Neuron (in vitro differentiated cells): ENCODE data around the gene SULT1C3.
A peak's percentile ranks its signal among the peaks of the same experiment; 100 is the strongest.

Experiments used
- H2AFZ ChIP-seq: one replicate; pipeline ENCODE4 v1.6.1; 2013; ENCODE audit warnings: low read depth, mild to moderate bottlenecking, inconsistent platforms, low read length, moderate library complexity
- H3K27me3 ChIP-seq: one replicate; pipeline ENCODE4 v1.6.1; 2013; ENCODE audit warnings: low read length; ENCODE audit not compliant: insufficient read depth
- H3K36me3 ChIP-seq: one replicate; pipeline ENCODE4 v1.6.1; 2013; ENCODE audit warnings: low read length; ENCODE audit not compliant: insufficient read depth
- H3K4me1 ChIP-seq: one replicate; pipeline ENCODE4 v1.6.1; 2013; ENCODE audit warnings: low read length; ENCODE audit not compliant: insufficient read depth
- H3K4me3 ChIP-seq: 2 replicates; pipeline ENCODE4 v1.5.1; 2013; ENCODE audit warnings: mild to moderate bottlenecking, low read length, moderate library complexity
- H3K9me3 ChIP-seq: one replicate; pipeline ENCODE4 v1.6.1; 2013; ENCODE audit warnings: low read length

SULT1C3 gene

DNA sequence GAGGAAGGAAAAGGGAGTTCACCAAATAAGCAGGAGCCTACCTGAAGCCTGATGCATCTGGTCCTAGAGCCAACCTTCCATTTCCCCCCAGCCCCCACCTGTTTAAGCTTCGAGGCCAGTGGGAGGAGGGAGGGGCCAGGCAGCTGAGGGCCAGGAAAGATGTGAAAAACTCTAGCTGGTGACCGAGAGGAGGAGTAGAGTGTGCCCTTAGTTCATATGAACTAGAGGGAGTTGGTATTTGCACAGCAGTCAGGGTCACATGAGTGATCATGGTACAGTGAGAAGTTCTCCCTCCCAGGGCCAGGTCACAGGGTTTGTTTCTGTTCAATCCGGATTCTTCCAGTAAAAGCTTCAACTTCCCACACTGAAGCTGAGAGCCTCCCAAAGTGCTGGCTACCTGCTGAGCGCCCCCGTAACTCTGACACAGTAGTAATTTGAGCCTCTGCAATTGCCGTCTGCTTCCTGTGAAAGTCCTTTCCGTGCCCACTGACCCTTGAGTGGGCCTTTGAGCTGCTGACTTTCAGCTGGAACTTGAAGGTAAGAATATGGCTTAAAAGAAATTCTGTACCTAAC lies 48.9 kb downstream of the SULT1C3 start, which contains the start of gene SULT1C2:
Gene SULT1C2 (plus strand): TSS at position 362 of the 573 bp plus-strand sequence. CDS start 4,773 bp downstream, outside the sequence.
- Histone ChIP-seq H3K36me3 (no peaks in the 10 kb centered on the region), H3K4me1 (peaks cover 12% of the 10 kb centered on the region), H3K4me3 (peak within 1 kb of the TSS; percentile 23), H3K9me3 (peaks cover 3% of the 10 kb centered on the region), H2AFZ (peak within 1 kb of the TSS; percentile 3), H3K27me3 (no peaks in the 10 kb centered on the region)

DNA sequence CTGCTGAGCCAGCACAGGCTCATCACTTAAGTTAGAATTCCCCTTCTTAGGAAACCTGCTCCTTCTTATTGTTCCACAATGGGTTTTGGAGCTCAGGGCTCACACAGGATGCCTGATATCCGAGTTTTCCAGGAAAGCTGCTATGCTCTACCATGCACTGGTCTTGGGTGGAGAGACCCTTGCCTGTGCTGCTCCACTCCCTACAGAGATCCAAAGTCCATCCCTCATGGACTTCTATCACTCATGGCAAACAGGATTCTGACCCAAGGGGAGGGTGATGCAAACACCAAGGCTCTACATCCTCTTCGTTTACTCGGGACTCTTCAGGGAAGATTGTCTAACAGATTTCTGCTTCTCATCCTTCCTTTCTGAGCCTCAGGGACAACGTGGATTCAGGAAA lies 54.1 kb downstream of the SULT1C3 start:
- H3K9me3 ChIP-seq, result peaks cover 3% of the 10 kb centered on the region
- H3K27me3 ChIP-seq, result no peaks in the 10 kb centered on the region
- peaks cover 1% of the 10 kb centered on the region for H3K4me1 ChIP-seq
- no peak overlapping the region for H3K4me3 ChIP-seq
- no peak overlapping the region for H2AFZ ChIP-seq
- no peaks in the 10 kb centered on the region for H3K36me3 ChIP-seq

DNA sequence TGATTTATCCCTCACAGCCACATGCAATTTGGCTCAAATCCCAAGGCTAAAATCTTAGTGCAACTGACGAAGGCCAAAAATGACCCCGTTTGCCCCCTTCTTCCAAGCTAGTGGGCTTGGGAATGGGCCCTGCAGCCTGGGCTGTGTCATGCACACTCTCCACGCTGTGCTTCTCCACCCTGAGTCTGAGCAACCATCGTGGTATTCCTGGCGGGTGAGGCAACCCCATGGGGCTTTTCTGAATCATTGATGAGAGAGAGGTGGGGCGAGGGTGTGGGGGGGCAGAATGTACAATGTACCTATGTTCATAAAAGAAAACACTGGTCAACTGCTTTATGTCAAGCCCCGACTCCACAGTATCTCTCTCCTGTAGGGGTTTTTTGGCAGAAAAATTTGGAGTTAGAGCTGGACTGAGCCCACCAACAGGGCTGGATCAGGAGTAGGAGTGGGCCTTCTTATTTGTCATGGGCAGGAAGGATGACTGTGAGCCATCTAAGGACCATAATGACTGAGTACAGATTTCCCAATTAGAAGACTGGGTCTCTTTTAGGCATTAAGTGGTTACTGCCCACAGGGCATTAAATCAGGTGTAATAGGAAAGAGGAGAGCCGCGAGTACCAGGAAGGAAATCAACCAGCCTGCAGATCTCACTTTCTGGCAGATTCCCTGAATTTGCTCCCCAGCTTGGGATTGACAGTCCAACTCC lies 57.8 kb downstream of the SULT1C3 start:
- Histone ChIP-seq H3K27me3 (no peaks in the 10 kb centered on the region), H3K9me3 (no peaks in the 10 kb centered on the region), H3K4me3 (no peak overlapping the region), H3K36me3 (no peaks in the 10 kb centered on the region), H2AFZ (no peak overlapping the region), H3K4me1 (no peaks in the 10 kb centered on the region)

DNA sequence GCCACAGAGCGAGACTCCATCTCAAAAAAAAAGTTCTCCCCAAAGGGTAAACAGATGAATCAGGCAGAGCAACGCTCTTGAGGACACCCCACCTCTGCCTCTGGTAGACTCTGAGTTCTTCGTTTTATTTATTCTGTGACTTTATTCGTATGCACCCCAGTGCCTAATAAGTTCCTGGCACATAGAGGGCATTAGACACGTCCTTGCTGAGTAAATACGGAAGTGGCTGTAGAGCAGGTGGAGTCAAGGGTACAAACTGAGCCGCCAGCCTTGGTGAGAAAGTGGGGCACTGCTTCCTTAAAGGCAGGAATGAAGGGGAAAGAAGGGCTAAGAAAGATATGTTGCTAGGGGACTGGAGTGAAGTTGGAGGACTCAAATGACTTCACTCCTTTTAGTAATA lies 61.8 kb downstream of the SULT1C3 start:
- Histone ChIP-seq H3K36me3 (no peaks in the 10 kb centered on the region), H3K4me3 (no peak overlapping the region), H2AFZ (no peak overlapping the region), H3K27me3 (no peaks in the 10 kb centered on the region), H3K9me3 (no peaks in the 10 kb centered on the region), H3K4me1 (no peaks in the 10 kb centered on the region)

DNA sequence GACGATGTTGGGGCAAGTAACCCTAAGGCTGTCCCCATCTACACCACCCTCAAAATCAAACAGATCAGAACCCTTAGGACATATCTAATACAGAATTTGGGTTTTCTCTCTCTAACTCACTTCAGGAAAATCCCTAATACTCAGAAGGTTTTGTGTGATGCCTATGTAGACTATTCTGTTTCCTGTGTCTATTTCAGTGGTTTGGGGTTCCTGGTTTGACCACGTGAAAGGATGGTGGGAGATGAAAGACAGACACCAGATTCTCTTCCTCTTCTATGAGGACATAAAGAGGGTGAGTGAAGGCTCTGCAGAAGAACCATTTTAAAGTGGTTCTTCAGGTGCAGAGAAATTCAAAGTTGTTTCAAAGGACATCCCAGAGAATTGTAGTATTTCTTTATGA lies 65.2 kb downstream of the SULT1C3 start:
- Histone ChIP-seq H3K36me3 (no peaks in the 10 kb centered on the region), H3K4me3 (no peak overlapping the region), H3K9me3 (no peaks in the 10 kb centered on the region), H3K27me3 (no peaks in the 10 kb centered on the region), H2AFZ (no peak overlapping the region), H3K4me1 (no peaks in the 10 kb centered on the region)

DNA sequence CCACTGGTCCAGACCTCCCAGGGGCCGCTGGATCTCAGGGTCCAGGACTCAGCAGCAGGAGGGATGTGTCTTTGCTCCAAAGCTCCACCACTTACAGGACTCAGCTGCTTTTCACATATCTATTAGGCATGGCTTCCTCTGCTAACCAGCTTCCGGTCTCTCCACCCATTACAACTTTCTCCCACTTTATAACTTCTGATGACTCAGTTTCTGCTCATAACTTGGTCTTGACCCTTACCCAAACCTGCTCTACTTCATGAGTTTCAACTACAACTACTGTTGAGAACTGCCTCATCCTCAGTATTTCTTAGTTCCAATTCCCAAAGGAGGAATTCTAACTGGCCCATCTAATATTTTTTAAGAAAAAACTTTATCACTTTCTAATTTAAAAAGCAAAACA lies 66.1 kb downstream of the SULT1C3 start:
- Histone ChIP-seq H3K36me3 (no peaks in the 10 kb centered on the region), H3K4me1 (no peaks in the 10 kb centered on the region), H3K9me3 (no peaks in the 10 kb centered on the region), H2AFZ (no peak overlapping the region), H3K4me3 (no peak overlapping the region), H3K27me3 (no peaks in the 10 kb centered on the region)

DNA sequence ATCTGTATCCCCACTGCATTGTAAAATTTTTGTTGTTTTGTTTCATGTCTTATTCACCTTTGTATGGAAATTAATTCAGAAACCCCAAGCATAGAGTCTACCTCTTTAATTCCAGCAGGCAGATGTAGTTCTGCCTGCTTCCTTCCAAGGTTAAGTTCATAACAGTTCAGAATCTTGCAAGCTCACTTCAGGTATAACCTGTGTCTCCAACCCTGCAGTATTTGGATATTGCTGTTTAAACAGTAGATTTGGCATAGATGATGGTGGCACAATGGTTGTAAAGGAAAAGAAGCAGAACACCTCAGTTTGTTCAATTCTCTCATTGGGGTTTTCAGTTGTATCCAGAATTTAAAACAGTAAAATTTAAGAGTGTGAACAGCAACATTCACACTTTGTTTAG lies 70.1 kb downstream of the SULT1C3 start:
- Histone ChIP-seq H3K9me3 (no peaks in the 10 kb centered on the region), H3K4me3 (no peak overlapping the region), H2AFZ (no peak overlapping the region), H3K27me3 (no peaks in the 10 kb centered on the region), H3K4me1 (peaks cover 1% of the 10 kb centered on the region), H3K36me3 (no peaks in the 10 kb centered on the region)
